Sigmoid colon (tissue), 3 donors: ENCODE results near the gene LUM.

Experiments
- POLR2A ChIP-seq, 2 donors: fragments of 450-650 bp; IDR thresholded peaks; one replicate each; pipeline ENCODE4 v1.6.1; 2016; ENCODE audit warnings: antibody characterized with exemption in 2 of 2, mild to moderate bottlenecking in 2 of 2, moderate library complexity in 2 of 2
- TF ChIP-seq, protein P1 (sequence below), 4 experiments: fragments of 450-650 bp in 3 of 4; fragments of 200-600 bp in 1 of 4; IDR thresholded peaks; one replicate each; pipeline ENCODE4 v1.5.1; 2016 to 2019; ENCODE audit warnings: antibody characterized with exemption in 4 of 4, mild to moderate bottlenecking in 3 of 4, moderate library complexity in 2 of 4

- TF ChIP-seq, protein P1, sequence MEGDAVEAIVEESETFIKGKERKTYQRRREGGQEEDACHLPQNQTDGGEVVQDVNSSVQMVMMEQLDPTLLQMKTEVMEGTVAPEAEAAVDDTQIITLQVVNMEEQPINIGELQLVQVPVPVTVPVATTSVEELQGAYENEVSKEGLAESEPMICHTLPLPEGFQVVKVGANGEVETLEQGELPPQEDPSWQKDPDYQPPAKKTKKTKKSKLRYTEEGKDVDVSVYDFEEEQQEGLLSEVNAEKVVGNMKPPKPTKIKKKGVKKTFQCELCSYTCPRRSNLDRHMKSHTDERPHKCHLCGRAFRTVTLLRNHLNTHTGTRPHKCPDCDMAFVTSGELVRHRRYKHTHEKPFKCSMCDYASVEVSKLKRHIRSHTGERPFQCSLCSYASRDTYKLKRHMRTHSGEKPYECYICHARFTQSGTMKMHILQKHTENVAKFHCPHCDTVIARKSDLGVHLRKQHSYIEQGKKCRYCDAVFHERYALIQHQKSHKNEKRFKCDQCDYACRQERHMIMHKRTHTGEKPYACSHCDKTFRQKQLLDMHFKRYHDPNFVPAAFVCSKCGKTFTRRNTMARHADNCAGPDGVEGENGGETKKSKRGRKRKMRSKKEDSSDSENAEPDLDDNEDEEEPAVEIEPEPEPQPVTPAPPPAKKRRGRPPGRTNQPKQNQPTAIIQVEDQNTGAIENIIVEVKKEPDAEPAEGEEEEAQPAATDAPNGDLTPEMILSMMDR (IDR thresholded peaks at IDR 0.05) = no peak
- TF ChIP-seq POLR2A (IDR thresholded peaks at IDR 0.05) = no peak
Measured at GRCh38 chr12:91059211-91059610, 52.1 kb downstream of the LUM start.
